AG04450 (cell line): Measurements from ENCODE around the gene HAPSTR1. TPM values are rescaled to one million over a fixed set of nuclear protein-coding genes. Genes with fewer than 3 reads are reported as not detected.
"Not testable (repeated sequence)": the region's sequence is repeated elsewhere in the genome, so short reads cannot be mapped to it uniquely, and the experiment has no call there.

ENCODE experiments used
- CTCF ChIA-PET: fragments of 300-600, 350-600 bp; formaldehyde crosslinking; extraction: SDS; loops from one replicate; lab custom pipeline; 2022; ENCODE audit warnings: antibody characterized with exemption, inconsistent platforms; lab: Charles Lee
- POLR2A ChIA-PET: fragments of 350-600 bp; formaldehyde crosslinking; extraction: SDS; loops from one replicate; lab custom pipeline; 2021; ENCODE audit warnings: antibody characterized with exemption, inconsistent platforms; lab: Yijun Ruan, JAX
- DNase-seq: peaks from one replicate; pipeline ENCODE4 v3.0.0-alpha.2; 2011; ENCODE audit warnings: low read depth, low spot score
- H3K27ac ChIP-seq: one replicate; pipeline ENCODE4 v1.5.1; 2012; ENCODE audit warnings: low read depth, low read length, control low read depth
- H3K27me3 ChIP-seq: one replicate; pipeline ENCODE4 v1.6.0; 2012; ENCODE audit warnings: low read length; ENCODE audit not compliant: control insufficient read depth, insufficient read depth
- H3K4me3 ChIP-seq: 2 replicates; pipeline ENCODE4 v1.5.1; 2011; ENCODE audit warnings: mild to moderate bottlenecking, low read depth, low read length, control low read depth
- H3K9me3 ChIP-seq: 2 replicates; pipeline ENCODE4 v1.5.1; 2012; ENCODE audit warnings: low read length; ENCODE audit not compliant: control insufficient read depth, insufficient read depth
- polyA minus RNA-seq: library from RNA; depleted of rRNA, polyadenylated mRNA; stranded (reverse); fragments of >200 nt; gene quantifications from 2 replicates; pipeline ENCODE4 v1.2.3, GENCODE V29; 2011; rRNA and poly(A)+ RNA removed
- polyA plus RNA-seq: library from polyadenylated mRNA; depleted of rRNA; stranded (reverse); fragments of >200 nt; gene quantifications from 2 replicates; pipeline ENCODE4 v1.2.3, GENCODE V29; 2011; rRNA removed
- TF ChIP-seq, protein P1 (sequence below): IDR thresholded peaks from 2 replicates; pipeline ENCODE4 v1.5.1; 2011; ENCODE audit warnings: low read depth, low read length, control low read depth, inconsistent platforms

Gene HAPSTR1, protein sequence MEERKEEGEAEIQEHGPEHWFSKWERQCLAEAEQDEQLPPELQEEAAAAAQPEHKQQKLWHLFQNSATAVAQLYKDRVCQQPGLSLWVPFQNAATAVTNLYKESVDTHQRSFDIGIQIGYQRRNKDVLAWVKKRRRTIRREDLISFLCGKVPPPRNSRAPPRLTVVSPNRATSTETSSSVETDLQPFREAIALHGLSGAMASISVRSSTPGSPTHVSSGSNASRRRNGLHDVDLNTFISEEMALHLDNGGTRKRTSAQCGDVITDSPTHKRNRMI
- polyA plus RNA-seq (38.1 and 40.3 TPM in 2 replicates), polyA minus RNA-seq (52.5 and 69.7 TPM in 2 replicates)

DNA sequence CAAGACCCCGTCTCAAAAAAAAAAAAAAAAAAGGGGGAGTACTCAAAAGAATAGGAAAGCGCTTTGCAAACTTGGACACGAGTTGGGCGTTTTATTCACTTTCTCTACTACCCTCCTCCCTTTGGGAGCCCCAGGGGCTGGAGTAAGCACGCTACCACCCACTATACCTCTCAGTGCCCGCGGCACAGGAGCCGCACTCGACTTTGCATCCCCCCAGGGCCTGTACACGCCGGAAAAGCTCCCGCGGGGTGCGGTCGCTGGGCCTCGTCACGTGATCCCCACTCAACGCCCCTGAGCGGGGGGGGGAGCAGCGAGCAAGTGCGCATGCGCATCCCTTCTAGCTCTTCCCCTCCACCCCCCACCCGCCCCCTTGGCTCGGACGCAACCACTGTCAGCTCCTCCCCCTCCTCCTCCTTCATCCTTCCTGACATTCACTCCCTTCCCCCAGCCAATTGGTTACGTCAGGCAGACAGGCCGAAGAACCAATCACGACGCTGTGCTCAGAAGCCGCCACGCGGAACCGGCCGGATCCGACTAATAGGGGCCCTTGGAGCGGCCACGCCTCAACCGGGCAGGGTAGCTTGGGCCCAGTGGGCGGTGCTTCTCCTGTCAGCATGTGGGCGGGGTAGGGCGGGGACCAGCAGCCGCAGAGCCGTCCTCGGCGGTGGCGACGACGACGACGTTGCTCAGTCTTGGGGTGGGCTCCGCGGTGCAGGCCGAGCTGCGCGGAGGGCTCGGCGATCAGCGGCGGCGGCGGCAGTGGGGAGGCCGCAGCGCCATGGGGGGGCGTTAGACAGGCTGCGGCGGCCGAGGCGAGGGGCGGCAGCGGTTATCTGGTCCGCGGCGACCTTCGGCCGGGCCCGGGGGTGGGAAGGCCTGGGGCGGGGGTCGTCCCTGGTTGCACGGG is at the start of gene HAPSTR1:
Gene HAPSTR1, plus strand, starts transcription at position 685 of the 907 bp plus-strand sequence. CDS start 401 bp downstream, outside the sequence.
- CTCF ChIA-PET, result interaction anchor here (0.6 to 1.3 kb wide), 2 partner anchors 40 to 41 kb away, joined by 3 read pairs; no protein-coding TSS in a partner anchor
- POLR2A ChIA-PET, result interaction anchor here (0.5 to 2.5 kb wide), 35 partner anchors 9 to 384 kb away, joined by 3 to 36 read pairs (median 5); partner anchors contain the start of gene CARHSP1
- TF ChIP-seq, protein P1, sequence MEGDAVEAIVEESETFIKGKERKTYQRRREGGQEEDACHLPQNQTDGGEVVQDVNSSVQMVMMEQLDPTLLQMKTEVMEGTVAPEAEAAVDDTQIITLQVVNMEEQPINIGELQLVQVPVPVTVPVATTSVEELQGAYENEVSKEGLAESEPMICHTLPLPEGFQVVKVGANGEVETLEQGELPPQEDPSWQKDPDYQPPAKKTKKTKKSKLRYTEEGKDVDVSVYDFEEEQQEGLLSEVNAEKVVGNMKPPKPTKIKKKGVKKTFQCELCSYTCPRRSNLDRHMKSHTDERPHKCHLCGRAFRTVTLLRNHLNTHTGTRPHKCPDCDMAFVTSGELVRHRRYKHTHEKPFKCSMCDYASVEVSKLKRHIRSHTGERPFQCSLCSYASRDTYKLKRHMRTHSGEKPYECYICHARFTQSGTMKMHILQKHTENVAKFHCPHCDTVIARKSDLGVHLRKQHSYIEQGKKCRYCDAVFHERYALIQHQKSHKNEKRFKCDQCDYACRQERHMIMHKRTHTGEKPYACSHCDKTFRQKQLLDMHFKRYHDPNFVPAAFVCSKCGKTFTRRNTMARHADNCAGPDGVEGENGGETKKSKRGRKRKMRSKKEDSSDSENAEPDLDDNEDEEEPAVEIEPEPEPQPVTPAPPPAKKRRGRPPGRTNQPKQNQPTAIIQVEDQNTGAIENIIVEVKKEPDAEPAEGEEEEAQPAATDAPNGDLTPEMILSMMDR, result no peak
- Histone ChIP-seq H3K4me3 (peak within 1 kb of the TSS; percentile 96), H3K27ac (peak within 1 kb of the TSS; percentile 65), H3K9me3 (no peaks in the 10 kb centered on the region; the same call in 1 of the 2 replicates), H3K27me3 (no peaks in the 10 kb centered on the region)
- DNase-seq, result peak; percentile 100

DNA sequence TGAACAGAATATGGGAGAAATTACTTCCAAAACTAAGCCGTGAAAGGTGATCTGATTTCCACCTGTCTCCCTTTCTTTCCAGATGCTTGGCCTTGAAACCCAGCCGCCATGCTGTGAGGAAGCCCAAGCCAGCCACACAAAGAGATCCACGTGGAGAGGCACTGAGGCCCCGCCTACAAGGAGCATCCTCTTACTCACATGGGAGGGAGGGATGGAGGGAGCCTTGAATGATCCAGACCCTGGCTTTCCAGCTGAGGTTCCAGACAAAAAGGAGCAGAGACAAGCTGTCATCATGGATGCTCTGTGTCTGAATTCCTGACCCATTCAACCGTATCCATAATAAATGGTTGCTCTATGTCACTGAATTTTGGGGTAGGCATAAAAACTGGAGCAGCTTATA is 48.9 kb upstream of the HAPSTR1 start:
- Histone ChIP-seq H3K27me3 (no peaks in the 10 kb centered on the region), H3K9me3 (no peaks in the 10 kb centered on the region), H3K27ac (peak overlapping the region; percentile 77), H3K4me3 (no peak overlapping the region)
- no peak for DNase-seq
- ChIA-PET CTCF (interaction anchor here (1.2 to 1.4 kb wide), 2 partner anchors 10 to 33 kb away, joined by 3 to 4 read pairs; no protein-coding TSS in a partner anchor), POLR2A (interaction anchor here (1.4 kb wide), 1 partner anchor 49 kb away, joined by 6 read pairs; the partner anchor contains the start of gene HAPSTR1)
- TF ChIP-seq, protein P1, result no peak

DNA sequence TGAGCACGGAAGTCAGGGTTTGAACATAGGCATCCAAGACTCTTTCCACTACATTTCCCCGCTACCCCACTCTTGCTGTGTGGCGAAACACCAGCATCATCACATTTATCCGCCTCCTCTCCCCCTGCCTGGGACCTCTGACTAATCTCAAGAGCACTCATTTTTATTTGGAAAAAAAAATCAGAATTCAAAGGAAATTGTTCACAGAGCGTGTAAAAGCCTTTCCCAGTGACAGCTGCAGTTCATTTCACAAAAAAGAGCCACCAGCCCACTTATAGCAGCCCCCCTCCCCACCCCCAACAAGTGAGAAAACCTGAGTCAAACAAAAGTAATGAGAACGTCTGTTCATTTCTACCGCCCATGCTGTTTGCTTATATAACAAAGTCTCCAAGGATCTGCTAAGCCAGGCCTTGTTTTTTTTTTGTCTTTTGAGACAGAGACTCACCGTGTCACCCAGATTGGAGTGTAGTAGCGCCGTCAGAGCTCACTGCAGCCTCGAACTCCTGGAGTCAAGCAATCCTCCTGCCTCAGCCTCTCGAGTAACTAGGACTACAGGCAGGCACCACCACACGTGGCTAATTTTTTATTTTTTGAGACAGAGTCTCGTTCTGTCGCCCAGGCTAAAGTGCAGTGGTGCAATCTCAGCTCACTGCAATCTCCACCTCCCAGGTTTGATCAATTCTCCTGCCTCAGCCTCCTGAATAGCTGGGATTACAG is 48.3 kb upstream of the HAPSTR1 start:
- peak; percentile 60 for DNase-seq
- Histone ChIP-seq H3K27ac (peak overlapping the region; percentile 77), H3K27me3 (no peaks in the 10 kb centered on the region), H3K4me3 (no peak overlapping the region), H3K9me3 (no peaks in the 10 kb centered on the region)
- TF ChIP-seq, protein P1, result no peak
- POLR2A ChIA-PET, result interaction anchor here (1.4 kb wide), 1 partner anchor 48 kb away, joined by 6 read pairs; the partner anchor contains the start of gene HAPSTR1
- CTCF ChIA-PET, result interaction anchor here (1.2 kb wide), 1 partner anchor 10 kb away, joined by 4 read pairs; no protein-coding TSS in a partner anchor

DNA sequence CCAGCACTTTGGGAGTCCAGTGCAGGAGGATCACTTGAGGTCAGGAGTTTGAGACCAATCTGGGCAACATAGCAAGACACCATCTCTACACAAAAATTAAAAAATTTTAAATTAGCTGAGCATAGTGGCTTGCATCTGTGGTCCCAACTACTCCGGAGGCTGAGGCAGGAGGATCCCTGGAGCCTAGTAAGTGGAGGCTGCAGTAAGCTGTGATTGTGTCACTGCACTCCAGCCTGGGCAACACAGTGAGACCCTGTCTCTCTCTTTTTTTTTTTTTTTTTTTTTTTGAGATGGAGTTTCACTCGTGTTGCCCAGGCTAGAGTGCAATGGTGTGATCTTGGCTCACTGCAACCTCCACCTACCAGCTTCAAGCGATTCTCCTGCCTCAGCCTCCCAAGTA is 45.9 kb upstream of the HAPSTR1 start:
- H3K27ac ChIP-seq, H3K27me3 ChIP-seq, H3K4me3 ChIP-seq, CTCF ChIA-PET, H3K9me3 ChIP-seq, DNase-seq: not testable (repeated sequence)
- POLR2A ChIA-PET, result interaction anchor here (0.7 kb wide), 1 partner anchor 37 kb away, joined by 10 read pairs; no protein-coding TSS in a partner anchor
